HCT116 (cell line): ENCODE results near the gene HOXB13. TPM values are rescaled to one million over a fixed set of nuclear protein-coding genes. Genes with fewer than 3 reads are reported as not detected.

ENCODE experiments used
- ATAC-seq: fragments of 200-7000 bp; cut with Tn5 transposase; 2 replicates; pipeline ENCODE4 v1.9.1; 2020; ENCODE audit warnings: mild to moderate bottlenecking, moderate library complexity
- BruUV-seq: library from RNA; stranded (reverse); fragments of 400-500 nt; replicated peaks from 2 replicates; lab custom pipeline; 2021; lab: Mats Ljungman, UMichigan
- CTCF ChIA-PET: fragments of 300-600 bp; sonication (Branson Sonifier 250); formaldehyde crosslinking; loops from one replicate; lab custom pipeline; 2021; ENCODE audit warnings: antibody characterized with exemption; lab: Charles Lee
- POLR2A ChIA-PET: fragments of 300-600, 350-600 bp; sonication (Branson Sonifier 250); formaldehyde crosslinking; loops from one replicate; lab custom pipeline; 2021; ENCODE audit warnings: antibody characterized with exemption; lab: Charles Lee
- RAD21 ChIA-PET, 2 experiments: fragments of 300-600 bp; sonication (Branson Sonifier 250); formaldehyde crosslinking; loops; one replicate each; lab custom pipeline; 2023; ENCODE audit warnings: low total read pairs in 2 of 2; ENCODE audit not compliant: uncharacterized antibody in 2 of 2, unreplicated experiment in 2 of 2, low non-redundant PET in 1 of 2; lab: Charles Lee
- DNase-seq: peaks from one replicate; pipeline ENCODE4 v3.0.0-alpha.2; 2010; ENCODE audit warnings: low read depth, low spot score
- H2AFZ ChIP-seq: fragments of 200-600 bp; shearing (Covaris generic), sonication (generic); 2 replicates; pipeline ENCODE4 v1.6.1; 2017; ENCODE audit warnings: low read depth, mixed run types, mixed read lengths, antibody characterized with exemption, low read length; ENCODE audit not compliant: poor library complexity, severe bottlenecking
- H3K27ac ChIP-seq: 2 replicates; pipeline ENCODE4 v1.5.1; 2012; ENCODE audit warnings: low read depth, low read length
- H3K27me3 ChIP-seq: fragments of 200-600 bp; sonication (generic); 2 replicates; pipeline ENCODE4 v1.6.1; 2016; ENCODE audit warnings: mixed run types, low read length, mixed read lengths; ENCODE audit not compliant: insufficient read depth
- H3K36me3 ChIP-seq, 2 experiments: fragments of 200-500 bp in 1 of 2; fragments of 200-600 bp in 1 of 2; sonication (Bioruptor generic) in 1 of 2; sonication (generic) in 1 of 2; 2 replicates each; pipeline versions ENCODE4 v1.5.1 to v1.6.1; 2014 to 2016; ENCODE audit warnings: low read length in 2 of 2, inconsistent platforms in 1 of 2, mixed read lengths in 1 of 2, mixed run types in 1 of 2; ENCODE audit not compliant: insufficient read depth in 2 of 2, control insufficient read depth in 1 of 2
- H3K4me1 ChIP-seq, 2 experiments: fragments of 200-600 bp in 1 of 2; sonication (generic) in 1 of 2; 2 replicates each; pipeline versions ENCODE4 v1.5.1 to v1.6.1; 2012 to 2017; ENCODE audit warnings: low read length in 2 of 2, inconsistent platforms in 1 of 2, mild to moderate bottlenecking in 1 of 2, mixed read lengths in 1 of 2, mixed run types in 1 of 2, moderate library complexity in 1 of 2; ENCODE audit not compliant: insufficient read depth in 2 of 2, control insufficient read depth in 1 of 2
- H3K4me2 ChIP-seq: fragments of 200-600 bp; sonication (generic); 2 replicates; pipeline ENCODE4 v1.6.1; 2017; ENCODE audit warnings: mixed run types, low read length, mixed read lengths
- H3K4me3 ChIP-seq, 2 experiments: fragments of 200-600 bp in 1 of 2; sonication (generic) in 1 of 2; replicated peaks in 1 of 2; 2 replicates each; pipeline ENCODE4 v1.5.1; 2011 to 2016; ENCODE audit warnings: low read length in 2 of 2, control low read depth in 1 of 2, low read depth in 1 of 2, mild to moderate bottlenecking in 1 of 2, mixed read lengths in 1 of 2, mixed run types in 1 of 2
- H3K79me2 ChIP-seq: fragments of 200-600 bp; sonication (generic); 2 replicates; pipeline ENCODE4 v1.6.1; 2017; ENCODE audit warnings: mild to moderate bottlenecking, mixed run types, low read length, moderate library complexity, mixed read lengths; ENCODE audit not compliant: insufficient read depth
- H3K9ac ChIP-seq: fragments of 200-600 bp; sonication (generic); 2 replicates; pipeline ENCODE4 v1.6.1; 2016; ENCODE audit warnings: low read length, mixed read lengths
- H3K9me2 ChIP-seq: fragments of 200-600 bp; sonication (generic), shearing (Covaris generic); 2 replicates; pipeline ENCODE4 v1.6.1; 2017; ENCODE audit warnings: mixed run types, mild to moderate bottlenecking, moderate library complexity; ENCODE audit not compliant: insufficient read depth
- H3K9me3 ChIP-seq, 2 experiments: fragments of 200-500 bp in 1 of 2; fragments of 200-600 bp in 1 of 2; sonication (Bioruptor generic) in 1 of 2; sonication (generic) in 1 of 2; 2 replicates each; pipeline ENCODE4 v1.6.1; 2014 to 2017; ENCODE audit warnings: low read length in 2 of 2, mixed read lengths in 2 of 2, inconsistent platforms in 1 of 2, low read depth in 1 of 2, mild to moderate bottlenecking in 1 of 2, mixed run types in 1 of 2, moderate library complexity in 1 of 2; ENCODE audit not compliant: control insufficient read depth in 1 of 2, insufficient read depth in 1 of 2
- H4K20me1 ChIP-seq: fragments of 200-600 bp; sonication (generic), shearing (Covaris generic); 2 replicates; pipeline ENCODE4 v1.6.1; 2017; ENCODE audit warnings: mixed run types, mild to moderate bottlenecking, moderate library complexity; ENCODE audit not compliant: insufficient read depth
- CBX3 ChIP-seq: IDR thresholded peaks from 2 replicates; pipeline ENCODE4 v1.6.1; 2012; ENCODE audit warnings: low read depth
- CEBPB ChIP-seq: IDR thresholded peaks from 2 replicates; pipeline ENCODE4 v1.6.1; 2012; ENCODE audit warnings: low read depth
- EGR1 ChIP-seq: IDR thresholded peaks from 2 replicates; pipeline ENCODE4 v1.6.1; 2012; ENCODE audit warnings: low read depth
- ELF1 ChIP-seq: IDR thresholded peaks from 2 replicates; pipeline ENCODE4 v1.6.1; 2012; ENCODE audit warnings: low read depth, borderline replicate concordance
- EZH2phosphoT487 ChIP-seq: fragments of 200-600 bp; IDR thresholded peaks from 2 replicates; pipeline ENCODE4 v1.6.1; 2018; ENCODE audit warnings: antibody characterized with exemption, borderline replicate concordance
- FOSL1 ChIP-seq: IDR thresholded peaks from 2 replicates; pipeline ENCODE4 v1.6.1; 2012; ENCODE audit warnings: low read depth
- JUND ChIP-seq: IDR thresholded peaks from 2 replicates; pipeline ENCODE4 v1.6.1; 2012
- POLR2A ChIP-seq: IDR thresholded peaks from 2 replicates; pipeline ENCODE4 v1.7.0; 2011; ENCODE audit warnings: borderline replicate concordance; ENCODE audit not compliant: insufficient read depth, insufficient read length; ENCODE audit errors: extremely low read depth
- POLR2AphosphoS5 ChIP-seq: IDR thresholded peaks from 2 replicates; pipeline ENCODE4 v1.6.1; 2011; ENCODE audit warnings: mild to moderate bottlenecking, low read depth, low read length, moderate library complexity
- RAD21 ChIP-seq: IDR thresholded peaks from 2 replicates; pipeline ENCODE4 v1.6.1; 2012; ENCODE audit warnings: low read depth, mild to moderate bottlenecking
- SRF ChIP-seq: IDR thresholded peaks from 2 replicates; pipeline ENCODE4 v1.6.1; 2012; ENCODE audit warnings: low read depth
- TCF7L2 ChIP-seq: IDR thresholded peaks from 2 replicates; pipeline ENCODE4 v1.7.0; 2011; ENCODE audit warnings: borderline replicate concordance, inconsistent platforms; ENCODE audit not compliant: insufficient read depth, insufficient read length; ENCODE audit errors: extremely low read depth
- YY1 ChIP-seq: IDR thresholded peaks from 2 replicates; pipeline ENCODE4 v1.6.1; 2011; ENCODE audit warnings: low read length, low read depth, moderate library complexity, mild to moderate bottlenecking; ENCODE audit not compliant: insufficient replicate concordance; ENCODE audit errors: extremely low read depth
- ZFX ChIP-seq: fragments of 450-650 bp; IDR thresholded peaks from 2 replicates; pipeline ENCODE4 v1.6.1; 2017
- ZNF274 ChIP-seq: fragments of 200-500 bp; sonication (Bioruptor generic); IDR thresholded peaks from 2 replicates; pipeline ENCODE4 v1.6.1; 2014; ENCODE audit warnings: mild to moderate bottlenecking, low read depth, low read length, inconsistent platforms
- intact Hi-C: fragments of 100-400 bp; cut with micrococcal nuclease; formaldehyde crosslinking; loops from 2 replicates; pipeline ENCODE4 v1.10.0; 2022
- total RNA-seq: library from RNA; stranded (reverse); gene quantifications from one replicate; pipeline ENCODE4 v1.2.1, GENCODE V29; 2021; ENCODE audit not compliant: unreplicated experiment
- TF ChIP-seq, protein P1 (sequence below), 3 experiments: fragments of 200-600 bp in 1 of 3; sonication (generic) in 1 of 3; IDR thresholded peaks in 2 of 3; conservative IDR thresholded peaks in 1 of 3; 2 replicates each; pipeline ENCODE4 v1.5.1; 2012 to 2017; ENCODE audit warnings: low read depth in 2 of 3, low read length in 2 of 3, antibody characterized with exemption in 1 of 3, borderline replicate concordance in 1 of 3, control low read depth in 1 of 3, mild to moderate bottlenecking in 1 of 3, mixed read lengths in 1 of 3, mixed run types in 1 of 3, moderate library complexity in 1 of 3; ENCODE audit not compliant: insufficient read depth in 1 of 3
- TF ChIP-seq, protein P2 (sequence below): IDR thresholded peaks from 2 replicates; pipeline ENCODE4 v1.6.1; 2012; ENCODE audit warnings: low read depth
- TF ChIP-seq, protein P3 (sequence below): IDR thresholded peaks from 2 replicates; pipeline ENCODE4 v1.6.1; 2012
- TF ChIP-seq, protein P4 (sequence below): IDR thresholded peaks from 2 replicates; pipeline ENCODE4 v1.6.1; 2011; ENCODE audit warnings: mild to moderate bottlenecking, low read length, moderate library complexity; ENCODE audit not compliant: insufficient replicate concordance; ENCODE audit errors: extremely low read depth
- TF ChIP-seq, protein P5 (sequence below): IDR thresholded peaks from 2 replicates; pipeline ENCODE4 v1.6.1; 2012

Gene HOXB13
- total RNA-seq, 1 experiment from 2014 or later: 7.8 TPM

DNA sequence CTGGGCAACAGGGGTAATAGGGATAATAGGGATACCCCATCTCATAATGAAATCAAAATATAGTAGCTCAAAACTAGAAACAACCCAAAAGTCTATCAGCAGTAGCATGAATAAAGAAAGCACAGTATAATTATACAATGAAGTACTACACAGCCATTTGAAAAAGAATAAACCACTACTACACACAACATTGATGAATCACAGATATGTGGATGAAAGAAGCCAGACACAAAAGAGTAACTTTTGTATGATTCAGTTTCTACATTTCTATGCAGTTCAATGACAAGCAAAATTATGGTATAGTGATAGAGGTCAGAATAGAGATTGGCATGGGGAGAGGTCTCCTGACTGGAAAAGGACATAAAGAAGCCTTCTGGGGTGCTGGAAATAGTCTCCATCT, 2.8 kb upstream of the HOXB13 start:
- Histone ChIP-seq H3K9ac (no peak overlapping the region), H3K27me3 (peaks cover 26% of the 10 kb centered on the region; the same call in 1 of the 2 replicates), H3K4me1 (peaks cover 5 to 18% of the 10 kb centered on the region in 2 experiments; a peak in 3 of 4 replicates), H3K4me3 (no peak overlapping the region), H3K9me3 (no peaks in the 10 kb centered on the region), H4K20me1 (no peaks in the 10 kb centered on the region), H3K27ac (no peak overlapping the region), H3K36me3 (no peaks in the 10 kb centered on the region), H3K79me2 (no peaks in the 10 kb centered on the region), H3K4me2 (no peak overlapping the region), H3K9me2 (no peaks in the 10 kb centered on the region), H2AFZ (no peak overlapping the region)
- no peak for TF ChIP-seq RAD21
- no peak for TF ChIP-seq ELF1
- TF ChIP-seq, protein P1, sequence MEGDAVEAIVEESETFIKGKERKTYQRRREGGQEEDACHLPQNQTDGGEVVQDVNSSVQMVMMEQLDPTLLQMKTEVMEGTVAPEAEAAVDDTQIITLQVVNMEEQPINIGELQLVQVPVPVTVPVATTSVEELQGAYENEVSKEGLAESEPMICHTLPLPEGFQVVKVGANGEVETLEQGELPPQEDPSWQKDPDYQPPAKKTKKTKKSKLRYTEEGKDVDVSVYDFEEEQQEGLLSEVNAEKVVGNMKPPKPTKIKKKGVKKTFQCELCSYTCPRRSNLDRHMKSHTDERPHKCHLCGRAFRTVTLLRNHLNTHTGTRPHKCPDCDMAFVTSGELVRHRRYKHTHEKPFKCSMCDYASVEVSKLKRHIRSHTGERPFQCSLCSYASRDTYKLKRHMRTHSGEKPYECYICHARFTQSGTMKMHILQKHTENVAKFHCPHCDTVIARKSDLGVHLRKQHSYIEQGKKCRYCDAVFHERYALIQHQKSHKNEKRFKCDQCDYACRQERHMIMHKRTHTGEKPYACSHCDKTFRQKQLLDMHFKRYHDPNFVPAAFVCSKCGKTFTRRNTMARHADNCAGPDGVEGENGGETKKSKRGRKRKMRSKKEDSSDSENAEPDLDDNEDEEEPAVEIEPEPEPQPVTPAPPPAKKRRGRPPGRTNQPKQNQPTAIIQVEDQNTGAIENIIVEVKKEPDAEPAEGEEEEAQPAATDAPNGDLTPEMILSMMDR (IDR thresholded peaks at IDR 0.05 in 2 of 3, conservative IDR thresholded peaks at IDR 0.05 in 1 of 3; ENCODE audit: borderline replicate concordance in 1 of 3, insufficient read depth in 1 of 3, low read depth in 2 of 3, low read length in 2 of 3): no peak
- no peak for TF ChIP-seq JUND
- TF ChIP-seq ZFX: no peak
- no peak for TF ChIP-seq CBX3
- TF ChIP-seq EGR1: no peak
- TF ChIP-seq POLR2A: no peak
- TF ChIP-seq, protein P2, sequence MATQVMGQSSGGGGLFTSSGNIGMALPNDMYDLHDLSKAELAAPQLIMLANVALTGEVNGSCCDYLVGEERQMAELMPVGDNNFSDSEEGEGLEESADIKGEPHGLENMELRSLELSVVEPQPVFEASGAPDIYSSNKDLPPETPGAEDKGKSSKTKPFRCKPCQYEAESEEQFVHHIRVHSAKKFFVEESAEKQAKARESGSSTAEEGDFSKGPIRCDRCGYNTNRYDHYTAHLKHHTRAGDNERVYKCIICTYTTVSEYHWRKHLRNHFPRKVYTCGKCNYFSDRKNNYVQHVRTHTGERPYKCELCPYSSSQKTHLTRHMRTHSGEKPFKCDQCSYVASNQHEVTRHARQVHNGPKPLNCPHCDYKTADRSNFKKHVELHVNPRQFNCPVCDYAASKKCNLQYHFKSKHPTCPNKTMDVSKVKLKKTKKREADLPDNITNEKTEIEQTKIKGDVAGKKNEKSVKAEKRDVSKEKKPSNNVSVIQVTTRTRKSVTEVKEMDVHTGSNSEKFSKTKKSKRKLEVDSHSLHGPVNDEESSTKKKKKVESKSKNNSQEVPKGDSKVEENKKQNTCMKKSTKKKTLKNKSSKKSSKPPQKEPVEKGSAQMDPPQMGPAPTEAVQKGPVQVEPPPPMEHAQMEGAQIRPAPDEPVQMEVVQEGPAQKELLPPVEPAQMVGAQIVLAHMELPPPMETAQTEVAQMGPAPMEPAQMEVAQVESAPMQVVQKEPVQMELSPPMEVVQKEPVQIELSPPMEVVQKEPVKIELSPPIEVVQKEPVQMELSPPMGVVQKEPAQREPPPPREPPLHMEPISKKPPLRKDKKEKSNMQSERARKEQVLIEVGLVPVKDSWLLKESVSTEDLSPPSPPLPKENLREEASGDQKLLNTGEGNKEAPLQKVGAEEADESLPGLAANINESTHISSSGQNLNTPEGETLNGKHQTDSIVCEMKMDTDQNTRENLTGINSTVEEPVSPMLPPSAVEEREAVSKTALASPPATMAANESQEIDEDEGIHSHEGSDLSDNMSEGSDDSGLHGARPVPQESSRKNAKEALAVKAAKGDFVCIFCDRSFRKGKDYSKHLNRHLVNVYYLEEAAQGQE: no peak
- no peak for TF ChIP-seq CEBPB
- TF ChIP-seq, protein P3, sequence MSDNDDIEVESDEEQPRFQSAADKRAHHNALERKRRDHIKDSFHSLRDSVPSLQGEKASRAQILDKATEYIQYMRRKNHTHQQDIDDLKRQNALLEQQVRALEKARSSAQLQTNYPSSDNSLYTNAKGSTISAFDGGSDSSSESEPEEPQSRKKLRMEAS: no peak
- no peak for TF ChIP-seq TCF7L2
- TF ChIP-seq ZNF274: no peak
- no peak for TF ChIP-seq EZH2phosphoT487
- TF ChIP-seq, protein P4, sequence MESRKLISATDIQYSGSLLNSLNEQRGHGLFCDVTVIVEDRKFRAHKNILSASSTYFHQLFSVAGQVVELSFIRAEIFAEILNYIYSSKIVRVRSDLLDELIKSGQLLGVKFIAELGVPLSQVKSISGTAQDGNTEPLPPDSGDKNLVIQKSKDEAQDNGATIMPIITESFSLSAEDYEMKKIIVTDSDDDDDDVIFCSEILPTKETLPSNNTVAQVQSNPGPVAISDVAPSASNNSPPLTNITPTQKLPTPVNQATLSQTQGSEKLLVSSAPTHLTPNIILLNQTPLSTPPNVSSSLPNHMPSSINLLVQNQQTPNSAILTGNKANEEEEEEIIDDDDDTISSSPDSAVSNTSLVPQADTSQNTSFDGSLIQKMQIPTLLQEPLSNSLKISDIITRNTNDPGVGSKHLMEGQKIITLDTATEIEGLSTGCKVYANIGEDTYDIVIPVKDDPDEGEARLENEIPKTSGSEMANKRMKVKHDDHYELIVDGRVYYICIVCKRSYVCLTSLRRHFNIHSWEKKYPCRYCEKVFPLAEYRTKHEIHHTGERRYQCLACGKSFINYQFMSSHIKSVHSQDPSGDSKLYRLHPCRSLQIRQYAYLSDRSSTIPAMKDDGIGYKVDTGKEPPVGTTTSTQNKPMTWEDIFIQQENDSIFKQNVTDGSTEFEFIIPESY: no peak
- TF ChIP-seq POLR2AphosphoS5: no peak
- no peak for TF ChIP-seq YY1
- TF ChIP-seq, protein P5, sequence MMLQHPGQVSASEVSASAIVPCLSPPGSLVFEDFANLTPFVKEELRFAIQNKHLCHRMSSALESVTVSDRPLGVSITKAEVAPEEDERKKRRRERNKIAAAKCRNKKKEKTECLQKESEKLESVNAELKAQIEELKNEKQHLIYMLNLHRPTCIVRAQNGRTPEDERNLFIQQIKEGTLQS: no peak
- no peak for TF ChIP-seq FOSL1
- no peak for TF ChIP-seq SRF
- ATAC-seq (no peak), DNase-seq (no peak)
- intact Hi-C loops: no loop called here
- ChIA-PET RAD21 (no interaction called here), POLR2A (no interaction called here), CTCF (interaction anchor here (1.6 to 2.4 kb wide), 2 partner anchors 60 to 301 kb away, joined by 4 to 7 read pairs; no protein-coding TSS in a partner anchor)
- no TSS peak for BruUV-seq
